ENCODE data around the gene AP3D1. TPM values are rescaled to one million over a fixed set of nuclear protein-coding genes. Genes with fewer than 3 reads are reported as not detected.

AP3D1 gene
- total and polyA plus RNA-seq, 9 of the 15 experiments (the other 6 are each of a cell fraction or from before 2014, with no cell fraction given), result 1.2 to 86.1 (median 35.9) TPM

- TF ChIP-seq E4F1 (CRISPR knock-in tag; IDR thresholded peaks at IDR 0.05; ENCODE audit: borderline replicate concordance), result no peak
Measured at GRCh38 chr19:2166741-2167738, 15.7 kb upstream of the AP3D1 start (continued).

- TSS peak; percentile 66 for BruUV-seq (replicated peaks)
- peak; percentile 2 for ATAC-seq
- ChIA-PET CTCF (ENCODE audit: low intra/inter-chr PET ratio) (interaction anchor here (0.7 kb wide), 1 partner anchor 205 kb away, joined by 3 read pairs; no protein-coding TSS in a partner anchor), POLR2A (interaction anchor here (1.0 kb wide), 1 partner anchor 10 kb away, joined by 4 read pairs; no protein-coding TSS in a partner anchor)
- WGBS (ENCODE audit: insufficient coverage, low coverage, missing lambda C conversion rate), result under 1% methylated on average over 29 of the region's 95 CpGs
- peaks cover 10% of the 10 kb centered on the region; the same call in 1 of the 3 replicates for H3K36me3 ChIP-seq (ENCODE audit: control insufficient read depth, insufficient read depth, low read length)
- H3K9me3 ChIP-seq (replicated peaks; ENCODE audit: control insufficient read depth, insufficient read depth, low read depth, low read length), result no peaks in the 10 kb centered on the region
- peak overlapping the region; percentile 98 for H3K27ac ChIP-seq (ENCODE audit: extremely low read depth, low read depth, low read length)
- H3K27me3 ChIP-seq (ENCODE audit: control insufficient read depth in 2 of 2, insufficient read depth in 2 of 2, low read length in 2 of 2), result no peaks in the 10 kb centered on the region
- FAIRE-seq, result no peak
- H3K9me1 ChIP-seq (ENCODE audit: control insufficient read depth, insufficient read depth, low read length), result peaks cover 10% of the 10 kb centered on the region
- peak overlapping the region; percentile 30; the same call in 1 of the 2 replicates for H2AFZ ChIP-seq (ENCODE audit: low read depth, low read length)
- peak overlapping the region; percentile 95 to 99 for H3K9ac ChIP-seq (ENCODE audit: insufficient read depth in 1 of 2, low read depth in 2 of 2, low read length in 2 of 2)
- peaks cover 42 to 74% of the 10 kb centered on the region in 2 experiments for H3K4me1 ChIP-seq (replicated peaks in 1 of 2; ENCODE audit: control insufficient read depth in 2 of 2, insufficient read depth in 2 of 2, low read length in 2 of 2)
- intact Hi-C loops (cut with micrococcal nuclease) (loop anchor here (10.0 kb wide), 1 partner anchor 100 kb away; no protein-coding TSS in a partner anchor), in situ Hi-C loops (cut with MboI) (no loop called here)
- H3K79me2 ChIP-seq (ENCODE audit: control insufficient read depth, insufficient read depth, low read length), result peaks cover 60% of the 10 kb centered on the region
- peak overlapping the region; percentile 79 for H3K4me2 ChIP-seq (ENCODE audit: insufficient read depth, low read length)
- peaks cover 21% of the 10 kb centered on the region for H4K20me1 ChIP-seq (replicated peaks; ENCODE audit: control insufficient read depth, insufficient read depth, low read length)
- peak in 2 of 4 experiments; percentile 23 to 45 for DNase-seq (ENCODE audit: extremely low read depth in 1 of 4, low spot score in 3 of 4)
- peak overlapping the region; percentile 100 for H3K4me3 ChIP-seq
- TF ChIP-seq RBFOX2 (IDR thresholded peaks at IDR 0.05; ENCODE audit: low read depth, low read length) (peak; percentile 64), ZNF696 (CRISPR knock-in tag; conservative IDR thresholded peaks at IDR 0.05) (no peak), NFRKB (IDR thresholded peaks at IDR 0.05; ENCODE audit: low read depth) (peak; percentile 28; the same call in 1 of the 2 replicates), SIN3B (IDR thresholded peaks at IDR 0.05; ENCODE audit: low read depth) (0 out of 2 replicates have a peak, but pooled peaks have one; percentile 20), NR3C1 (CRISPR knock-in tag; IDR thresholded peaks at IDR 0.05) (0 out of 2 replicates have a peak, but pooled peaks have one; percentile 53), SUPT5H (IDR thresholded peaks at IDR 0.05) (peak; percentile 41; the same call in 1 of the 2 replicates), ZNF740 (CRISPR knock-in tag; IDR thresholded peaks at IDR 0.05) (peak; percentile 65; the same call in 1 of the 2 replicates), ZNF740 (tag; IDR thresholded peaks at IDR 0.05) (0 out of 4 replicates have a peak, but pooled peaks of 1 of the 2 experiments have one; percentile 55), NFXL1 (CRISPR knock-in tag; IDR thresholded peaks at IDR 0.05) (no peak), GTF2E2 (tag; IDR thresholded peaks at IDR 0.05) (0 out of 2 replicates have a peak, but pooled peaks have one; percentile 10)
Measured at GRCh38 chr19:2164020-2164998, 12.9 kb upstream of the AP3D1 start.
